ENCODE results near the gene DHTKD1.
"Not testable (repeated sequence)": the region's sequence is repeated elsewhere in the genome, so short reads cannot be mapped to it uniquely, and the experiment has no call there.

The DHTKD1 gene

GRCh38 chr10:12062754-12063482 is 5.8 kb upstream of the DHTKD1 start:
- no peak for DNase-seq (ENCODE audit: low read depth in 3 of 3)

- DNase-seq (ENCODE audit: low read depth in 3 of 3): no peak
Measured at GRCh38 chr10:12063483-12063818, 5.3 kb upstream of the DHTKD1 start.

- no peak for DNase-seq (ENCODE audit: low read depth in 3 of 3)
Measured at GRCh38 chr10:12067336-12067735, 1.4 kb upstream of the DHTKD1 start.

- not testable (repeated sequence) for DNase-seq (ENCODE audit: low read depth in 3 of 3)
Measured at GRCh38 chr10:12071441-12071840, 2.7 kb downstream of the DHTKD1 start.

- no peak for DNase-seq (ENCODE audit: low read depth in 3 of 3)
Measured at GRCh38 chr10:12073526-12073925, 4.8 kb downstream of the DHTKD1 start.

GRCh38 chr10:12077580-12078180 is 8.9 kb downstream of the DHTKD1 start:
- no peak for DNase-seq (ENCODE audit: low read depth in 3 of 3)

GRCh38 chr10:12081470-12081869 is 12.7 kb downstream of the DHTKD1 start:
- no peak for DNase-seq (ENCODE audit: low read depth in 3 of 3)

- DNase-seq (ENCODE audit: low read depth in 3 of 3): no peak
Measured at GRCh38 chr10:12081879-12082557, 13.3 kb downstream of the DHTKD1 start.

GRCh38 chr10:12088919-12089318 is 20.2 kb downstream of the DHTKD1 start:
- DNase-seq (ENCODE audit: low read depth in 3 of 3): no peak

- DNase-seq (ENCODE audit: low read depth in 3 of 3): no peak
Measured at GRCh38 chr10:12091421-12091820, 22.7 kb downstream of the DHTKD1 start.

- not testable (repeated sequence) for DNase-seq (ENCODE audit: low read depth in 3 of 3)
Measured at GRCh38 chr10:12097361-12097760, 28.6 kb downstream of the DHTKD1 start.

GRCh38 chr10:12097791-12098190 is 29.0 kb downstream of the DHTKD1 start:
- DNase-seq (ENCODE audit: low read depth in 3 of 3): no peak

- DNase-seq (ENCODE audit: low read depth in 3 of 3): no peak
Measured at GRCh38 chr10:12098966-12099365, 30.2 kb downstream of the DHTKD1 start.

GRCh38 chr10:12103802-12104201 is 35.0 kb downstream of the DHTKD1 start:
- no peak for DNase-seq (ENCODE audit: low read depth in 3 of 3)

GRCh38 chr10:12107781-12108180 is 39.0 kb downstream of the DHTKD1 start:
- DNase-seq (ENCODE audit: low read depth in 3 of 3): no peak

- no peak for DNase-seq (ENCODE audit: low read depth in 3 of 3)
Measured at GRCh38 chr10:12109286-12109685, 40.5 kb downstream of the DHTKD1 start.

- DNase-seq (ENCODE audit: low read depth in 3 of 3): no peak
Measured at GRCh38 chr10:12111528-12111927, 42.8 kb downstream of the DHTKD1 start.

- DNase-seq (ENCODE audit: low read depth in 3 of 3): no peak
Measured at GRCh38 chr10:12113627-12114026, 44.9 kb downstream of the DHTKD1 start.

- DNase-seq (ENCODE audit: low read depth in 3 of 3): no peak
Measured at GRCh38 chr10:12121673-12122072, 52.9 kb downstream of the DHTKD1 start.

- peak; percentile 93 to 97 (median 96) for DNase-seq (ENCODE audit: low read depth in 3 of 3)
Measured at GRCh38 chr10:12129222-12130111, 60.7 kb downstream of the DHTKD1 start, which contains the start of gene SEC61A2. Gene SEC61A2 (plus strand): TSS chr10:12129677. CDS start chr10:12129788, 111 bp downstream.

- no peak for DNase-seq (ENCODE audit: low read depth in 3 of 3)
Measured at GRCh38 chr10:12130237-12130872, 61.6 kb downstream of the DHTKD1 start.

Measured in stimulated activated CD4-positive, alpha-beta T cell treated with anti-CD3 and anti-CD28 coated beads, TNF-alpha, amount 100 ng/mL, for 24 hours (primary cell).